Activated CD4-positive, alpha-beta T cell treated with anti-CD3 and anti-CD28 coated beads for 4 hours (primary cell): ENCODE results near the gene XPC.
"Not testable (repeated sequence)": the region's sequence is repeated elsewhere in the genome, so short reads cannot be mapped to it uniquely, and the experiment has no call there.

Source experiments
- DNase-seq, 2 donors: peaks; one replicate each; pipeline ENCODE4 v3.0.0-alpha.2; 2020

XPC gene

DNA sequence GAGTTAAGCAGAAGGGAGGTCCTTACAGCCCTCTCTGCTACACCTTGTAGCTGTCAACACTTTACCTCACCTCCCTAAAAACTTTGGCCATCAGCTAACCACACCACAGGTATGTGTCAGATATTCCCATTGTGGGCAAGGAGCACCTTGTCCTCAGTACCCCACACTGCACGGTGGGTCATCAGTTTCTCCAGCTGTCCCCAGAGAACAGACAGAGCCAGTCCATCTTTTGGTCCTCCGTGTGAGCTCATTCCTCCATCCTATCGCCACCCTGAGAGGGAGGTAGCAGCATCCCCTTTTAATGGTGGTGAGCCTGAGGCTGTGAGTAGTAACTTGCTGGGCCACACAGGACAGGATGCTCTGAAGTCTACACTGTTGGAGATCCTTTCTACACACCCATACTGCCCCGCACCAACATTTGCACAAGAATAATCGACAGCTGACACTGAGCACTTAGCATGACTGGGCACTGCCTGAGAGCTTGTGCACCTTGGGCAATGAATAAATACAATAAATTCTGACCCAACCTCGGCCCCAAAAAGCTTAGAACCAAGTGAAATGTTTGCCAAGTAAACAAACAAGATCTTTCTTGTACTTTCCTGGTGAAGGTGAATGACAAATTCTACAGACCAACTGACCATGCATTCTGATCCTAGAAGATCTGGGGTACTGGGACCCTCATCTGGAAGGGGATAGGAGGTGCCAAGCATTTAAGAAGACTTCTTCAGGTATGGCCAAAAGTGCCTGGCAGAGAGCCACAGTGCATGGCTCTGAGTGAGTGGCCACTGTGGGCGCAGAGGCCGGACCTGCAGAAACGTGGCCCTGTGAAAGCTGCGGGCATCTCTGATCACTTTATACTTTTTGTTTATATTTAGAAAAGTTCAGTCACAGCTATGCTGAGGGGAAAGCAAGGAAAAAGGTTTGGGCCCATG lies 60.7 kb downstream of the XPC start:
- no peak for DNase-seq

GRCh38 chr3:14113965-14114635 lies 64.3 kb downstream of the XPC start:
- DNase-seq: no peak

- DNase-seq: no peak
Measured at GRCh38 chr3:14110699-14111098, 67.7 kb downstream of the XPC start.

DNA sequence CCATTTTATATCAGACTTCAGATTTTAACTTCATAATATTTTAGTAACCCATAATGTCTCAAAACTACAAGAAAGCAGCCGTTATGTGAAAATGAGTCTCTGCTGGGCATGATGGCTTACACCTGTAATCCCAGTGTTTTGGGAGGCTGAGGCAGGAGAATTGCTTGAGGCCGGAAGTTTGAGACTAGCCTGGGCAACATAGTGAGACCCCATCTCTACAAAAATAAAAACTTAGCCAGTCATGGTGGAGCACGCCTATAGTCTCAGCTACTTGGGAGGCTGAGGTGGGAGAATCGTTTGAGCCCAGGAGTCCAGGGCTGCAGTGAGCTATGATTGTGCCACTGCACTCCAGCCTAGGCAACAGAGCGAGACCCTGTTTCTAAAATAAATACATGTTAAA lies 68.6 kb downstream of the XPC start:
- not testable (repeated sequence) for DNase-seq

GRCh38 chr3:14097616-14098391 lies 80.6 kb downstream of the XPC start:
- no peak for DNase-seq

DNA sequence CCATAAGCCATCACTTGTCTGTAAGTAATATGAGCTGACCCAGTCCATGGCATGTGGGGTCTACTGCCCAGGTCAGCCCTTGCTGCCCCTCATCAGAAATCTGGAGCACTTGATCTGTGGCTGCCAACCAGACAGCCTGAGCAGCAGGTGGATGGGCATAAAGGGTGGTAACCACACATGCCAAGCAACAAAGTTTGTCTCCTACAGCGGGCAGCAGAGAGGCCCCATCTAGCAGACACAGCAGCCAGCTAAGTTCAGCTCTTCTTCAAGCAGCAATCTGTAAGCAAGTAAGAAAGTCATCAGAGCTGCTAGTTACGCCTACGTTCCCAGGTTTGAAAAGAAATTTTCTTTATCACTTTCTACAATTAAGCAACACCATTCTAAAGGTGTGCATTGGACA lies 81.7 kb downstream of the XPC start:
- DNase-seq: no peak
